GM23338 (cell line): ENCODE results near the gene AFP. TPM values are rescaled to one million over a fixed set of nuclear protein-coding genes. Genes with fewer than 3 reads are reported as not detected.

ENCODE experiments used
- ATAC-seq: fragments of 200-7000 bp; cut with Tn5 transposase; 3 replicates; pipeline ENCODE4 v1.9.1; 2020
- DNase-seq: peaks from one replicate; pipeline ENCODE4 v3.0.0-alpha.2; 2015; ENCODE audit warnings: low spot score
- H2AFZ ChIP-seq: fragments of 200-600 bp; sonication (generic); 2 replicates; pipeline ENCODE4 v1.8.0; 2016; ENCODE audit warnings: antibody characterized with exemption, mild to moderate bottlenecking, moderate library complexity
- H3F3A ChIP-seq: fragments of 200-600 bp; sonication (generic); replicated peaks from 2 replicates; pipeline ENCODE4 v1.8.0; 2017; ENCODE audit warnings: antibody characterized with exemption, mixed run types, low read depth
- H3K27ac ChIP-seq: fragments of 200-600 bp; sonication (generic); 2 replicates; pipeline ENCODE4 v1.6.1; 2016; ENCODE audit warnings: low read depth
- H3K27me3 ChIP-seq: fragments of 200-600 bp; sonication (generic); 2 replicates; pipeline ENCODE4 v1.8.0; 2016; ENCODE audit warnings: mild to moderate bottlenecking, mixed run types, moderate library complexity; ENCODE audit not compliant: insufficient read depth
- H3K36me3 ChIP-seq: fragments of 200-600 bp; sonication (generic); 2 replicates; pipeline ENCODE4 v1.8.0; 2016; ENCODE audit warnings: mild to moderate bottlenecking; ENCODE audit not compliant: insufficient read depth
- H3K4me1 ChIP-seq: fragments of 200-600 bp; sonication (generic); 2 replicates; pipeline ENCODE4 v1.8.0; 2016; ENCODE audit warnings: mild to moderate bottlenecking, moderate library complexity; ENCODE audit not compliant: insufficient read depth
- H3K4me2 ChIP-seq: fragments of 200-600 bp; sonication (generic); 2 replicates; pipeline ENCODE4 v1.7.1; 2017; ENCODE audit warnings: mixed run types
- H3K4me3 ChIP-seq: fragments of 200-600 bp; sonication (generic); 2 replicates; pipeline ENCODE4 v1.6.1; 2016; ENCODE audit warnings: mixed run types
- H3K79me2 ChIP-seq: fragments of 200-600 bp; sonication (generic); replicated peaks from 2 replicates; pipeline ENCODE4 v1.8.0; 2017; ENCODE audit warnings: mild to moderate bottlenecking; ENCODE audit not compliant: insufficient read depth
- H3K9me2 ChIP-seq: fragments of 200-600 bp; sonication (generic); 2 replicates; pipeline ENCODE4 v1.8.0; 2017; ENCODE audit not compliant: insufficient read depth
- H4K20me1 ChIP-seq: fragments of 200-600 bp; sonication (generic); replicated peaks from 2 replicates; pipeline ENCODE4 v1.8.0; 2017; ENCODE audit warnings: mild to moderate bottlenecking; ENCODE audit not compliant: insufficient read depth
- H3K27ac Mint-ChIP-seq: 2 replicates; pipeline ENCODE4 v1.8.0; 2020; ENCODE audit warnings: inconsistent platforms, mild to moderate bottlenecking, moderate library complexity, mixed read lengths
- H3K27me3 Mint-ChIP-seq: 3 replicates; pipeline ENCODE4 v1.8.0; 2022; ENCODE audit warnings: low read depth, mild to moderate bottlenecking, moderate library complexity, mixed read lengths, inconsistent platforms; ENCODE audit not compliant: insufficient read depth, poor library complexity
- H3K36me3 Mint-ChIP-seq: 3 replicates; pipeline ENCODE4 v1.8.0; 2021; ENCODE audit warnings: low read depth, mild to moderate bottlenecking, inconsistent platforms, moderate library complexity, mixed read lengths
- H3K4me1 Mint-ChIP-seq: 3 replicates; pipeline ENCODE4 v1.8.0; 2020; ENCODE audit warnings: mild to moderate bottlenecking, inconsistent platforms, mixed read lengths
- H3K4me3 Mint-ChIP-seq: 3 replicates; pipeline ENCODE4 v1.8.0; 2021; ENCODE audit warnings: moderate library complexity, mild to moderate bottlenecking, inconsistent platforms, mixed read lengths
- H3K9me3 Mint-ChIP-seq: 3 replicates; pipeline ENCODE4 v1.8.0; 2020; ENCODE audit warnings: moderate library complexity, mild to moderate bottlenecking, inconsistent platforms, mixed read lengths
- CREB1 ChIP-seq: fragments of 250-450 bp; sonication (Bioruptor Pico); IDR thresholded peaks from 2 replicates; pipeline ENCODE4 v1.5.0; 2020; ENCODE audit warnings: low read depth, mild to moderate bottlenecking, moderate library complexity
- ETS1 ChIP-seq: IDR thresholded peaks from 2 replicates; pipeline ENCODE4 v1.6.1; 2016; ENCODE audit warnings: antibody characterized with exemption
- EZH2 ChIP-seq: fragments of 200-600 bp; sonication (generic); IDR thresholded peaks from one replicate; pipeline ENCODE4 v1.8.0; 2017; ENCODE audit warnings: antibody characterized with exemption, mild to moderate bottlenecking, low read depth; ENCODE audit not compliant: unreplicated experiment
- JUNB ChIP-seq: IDR thresholded peaks from one replicate; pipeline ENCODE4 v1.6.1; 2016; ENCODE audit warnings: antibody characterized with exemption; ENCODE audit not compliant: unreplicated experiment
- NANOG ChIP-seq: IDR thresholded peaks from 2 replicates; pipeline ENCODE4 v1.6.1; 2016; ENCODE audit warnings: antibody characterized with exemption, borderline replicate concordance
- POLR2AphosphoS5 ChIP-seq: IDR thresholded peaks from 2 replicates; pipeline ENCODE4 v1.6.1; 2016; ENCODE audit warnings: antibody characterized with exemption, low read depth
- REST ChIP-seq: IDR thresholded peaks from one replicate; pipeline ENCODE4 v1.6.1; 2018; ENCODE audit warnings: antibody characterized with exemption; ENCODE audit not compliant: unreplicated experiment
- STAT1 ChIP-seq: IDR thresholded peaks from one replicate; pipeline ENCODE4 v1.6.1; 2016; ENCODE audit warnings: antibody characterized with exemption; ENCODE audit not compliant: unreplicated experiment
- ZNF114 ChIP-seq: fragments of 250-450 bp; sonication (Bioruptor Pico); IDR thresholded peaks from 2 replicates; pipeline ENCODE4 v1.5.0; 2020; ENCODE audit warnings: mild to moderate bottlenecking, moderate library complexity
- ZNF331 ChIP-seq: fragments of 250-450 bp; sonication (Bioruptor Pico); IDR thresholded peaks from 2 replicates; pipeline ENCODE4 v1.5.0; 2020; ENCODE audit warnings: low read depth, mild to moderate bottlenecking, moderate library complexity
- polyA plus RNA-seq: library from polyadenylated mRNA; unstranded; fragments of >200 nt; fragmentation: Nextera tagmentation; extraction: Ambion mirVana; gene quantifications from 2 replicates; pipeline ENCODE4 v1.2.1, GENCODE V29; 2016
- total RNA-seq: library from RNA; depleted of rRNA; stranded (reverse); fragments of >200 nt; shearing (Covaris generic); gene quantifications from 2 replicates; pipeline ENCODE4 v1.2.3, GENCODE V29; 2014
- TF ChIP-seq, protein P1 (sequence below): fragments of 250-450 bp; sonication (Bioruptor Pico); IDR thresholded peaks from 2 replicates; pipeline ENCODE4 v1.5.0; 2020; ENCODE audit warnings: mild to moderate bottlenecking, moderate library complexity
- TF ChIP-seq, protein P2 (sequence below), 2 experiments: fragments of 200-600 bp in 1 of 2; sonication (generic) in 1 of 2; conservative IDR thresholded peaks; 2 replicates each; pipeline versions ENCODE4 v1.5.1 to v1.6.1; 2016 to 2017; ENCODE audit warnings: antibody characterized with exemption in 2 of 2, low read depth in 2 of 2, mild to moderate bottlenecking in 2 of 2, moderate library complexity in 1 of 2

AFP gene
- total and polyA plus RNA-seq, 2 experiments from 2014 or later = 4.0 to 17.3 TPM

GRCh38 chr4:73410916-73411730 lies 24.9 kb upstream of the AFP start:
- Histone ChIP-seq H3K27me3 (no peaks in the 10 kb centered on the region), H3K27ac (no peak overlapping the region), H3K9me2 (no peaks in the 10 kb centered on the region), H3K4me2 (no peak overlapping the region), H4K20me1 (no peaks in the 10 kb centered on the region), H3K4me1 (peaks cover 12% of the 10 kb centered on the region), H3K4me3 (no peak overlapping the region), H3K79me2 (no peaks in the 10 kb centered on the region), H3F3A (no peaks in the 10 kb centered on the region), H3K36me3 (no peaks in the 10 kb centered on the region), H2AFZ (no peak overlapping the region)
- no peaks in the 10 kb centered on the region for H3K36me3 Mint-ChIP-seq
- ATAC-seq (no peak), DNase-seq (no peak)
- H3K9me3 Mint-ChIP-seq = no peaks in the 10 kb centered on the region
- no peak for TF ChIP-seq POLR2AphosphoS5
- TF ChIP-seq REST = no peak
- no peak for TF ChIP-seq JUNB
- no peak for TF ChIP-seq ETS1
- TF ChIP-seq, protein P1, sequence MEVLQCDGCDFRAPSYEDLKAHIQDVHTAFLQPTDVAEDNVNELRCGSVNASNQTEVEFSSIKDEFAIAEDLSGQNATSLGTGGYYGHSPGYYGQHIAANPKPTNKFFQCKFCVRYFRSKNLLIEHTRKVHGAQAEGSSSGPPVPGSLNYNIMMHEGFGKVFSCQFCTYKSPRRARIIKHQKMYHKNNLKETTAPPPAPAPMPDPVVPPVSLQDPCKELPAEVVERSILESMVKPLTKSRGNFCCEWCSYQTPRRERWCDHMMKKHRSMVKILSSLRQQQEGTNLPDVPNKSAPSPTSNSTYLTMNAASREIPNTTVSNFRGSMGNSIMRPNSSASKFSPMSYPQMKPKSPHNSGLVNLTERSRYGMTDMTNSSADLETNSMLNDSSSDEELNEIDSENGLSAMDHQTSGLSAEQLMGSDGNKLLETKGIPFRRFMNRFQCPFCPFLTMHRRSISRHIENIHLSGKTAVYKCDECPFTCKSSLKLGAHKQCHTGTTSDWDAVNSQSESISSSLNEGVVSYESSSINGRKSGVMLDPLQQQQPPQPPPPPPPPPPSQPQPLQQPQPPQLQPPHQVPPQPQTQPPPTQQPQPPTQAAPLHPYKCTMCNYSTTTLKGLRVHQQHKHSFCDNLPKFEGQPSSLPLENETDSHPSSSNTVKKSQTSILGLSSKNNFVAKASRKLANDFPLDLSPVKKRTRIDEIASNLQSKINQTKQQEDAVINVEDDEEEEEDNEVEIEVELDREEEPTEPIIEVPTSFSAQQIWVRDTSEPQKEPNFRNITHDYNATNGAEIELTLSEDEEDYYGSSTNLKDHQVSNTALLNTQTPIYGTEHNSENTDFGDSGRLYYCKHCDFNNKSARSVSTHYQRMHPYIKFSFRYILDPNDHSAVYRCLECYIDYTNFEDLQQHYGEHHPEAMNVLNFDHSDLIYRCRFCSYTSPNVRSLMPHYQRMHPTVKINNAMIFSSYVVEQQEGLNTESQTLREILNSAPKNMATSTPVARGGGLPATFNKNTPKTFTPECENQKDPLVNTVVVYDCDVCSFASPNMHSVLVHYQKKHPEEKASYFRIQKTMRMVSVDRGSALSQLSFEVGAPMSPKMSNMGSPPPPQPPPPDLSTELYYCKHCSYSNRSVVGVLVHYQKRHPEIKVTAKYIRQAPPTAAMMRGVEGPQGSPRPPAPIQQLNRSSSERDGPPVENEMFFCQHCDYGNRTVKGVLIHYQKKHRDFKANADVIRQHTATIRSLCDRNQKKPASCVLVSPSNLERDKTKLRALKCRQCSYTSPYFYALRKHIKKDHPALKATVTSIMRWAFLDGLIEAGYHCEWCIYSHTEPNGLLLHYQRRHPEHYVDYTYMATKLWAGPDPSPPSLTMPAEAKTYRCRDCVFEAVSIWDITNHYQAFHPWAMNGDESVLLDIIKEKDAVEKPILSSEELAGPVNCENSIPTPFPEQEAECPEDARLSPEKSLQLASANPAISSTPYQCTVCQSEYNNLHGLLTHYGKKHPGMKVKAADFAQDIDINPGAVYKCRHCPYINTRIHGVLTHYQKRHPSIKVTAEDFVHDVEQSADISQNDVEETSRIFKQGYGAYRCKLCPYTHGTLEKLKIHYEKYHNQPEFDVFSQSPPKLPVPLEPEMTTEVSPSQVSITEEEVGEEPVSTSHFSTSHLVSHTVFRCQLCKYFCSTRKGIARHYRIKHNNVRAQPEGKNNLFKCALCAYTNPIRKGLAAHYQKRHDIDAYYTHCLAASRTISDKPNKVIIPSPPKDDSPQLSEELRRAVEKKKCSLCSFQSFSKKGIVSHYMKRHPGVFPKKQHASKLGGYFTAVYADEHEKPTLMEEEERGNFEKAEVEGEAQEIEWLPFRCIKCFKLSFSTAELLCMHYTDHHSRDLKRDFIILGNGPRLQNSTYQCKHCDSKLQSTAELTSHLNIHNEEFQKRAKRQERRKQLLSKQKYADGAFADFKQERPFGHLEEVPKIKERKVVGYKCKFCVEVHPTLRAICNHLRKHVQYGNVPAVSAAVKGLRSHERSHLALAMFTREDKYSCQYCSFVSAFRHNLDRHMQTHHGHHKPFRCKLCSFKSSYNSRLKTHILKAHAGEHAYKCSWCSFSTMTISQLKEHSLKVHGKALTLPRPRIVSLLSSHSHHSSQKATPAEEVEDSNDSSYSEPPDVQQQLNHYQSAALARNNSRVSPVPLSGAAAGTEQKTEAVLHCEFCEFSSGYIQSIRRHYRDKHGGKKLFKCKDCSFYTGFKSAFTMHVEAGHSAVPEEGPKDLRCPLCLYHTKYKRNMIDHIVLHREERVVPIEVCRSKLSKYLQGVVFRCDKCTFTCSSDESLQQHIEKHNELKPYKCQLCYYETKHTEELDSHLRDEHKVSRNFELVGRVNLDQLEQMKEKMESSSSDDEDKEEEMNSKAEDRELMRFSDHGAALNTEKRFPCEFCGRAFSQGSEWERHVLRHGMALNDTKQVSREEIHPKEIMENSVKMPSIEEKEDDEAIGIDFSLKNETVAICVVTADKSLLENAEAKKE (CRISPR knock-in tag) = no peak
- no peak for TF ChIP-seq ZNF114 (CRISPR knock-in tag)
- TF ChIP-seq EZH2 = no peak
- TF ChIP-seq ZNF331 = no peak
- no peak for TF ChIP-seq CREB1
- TF ChIP-seq NANOG = no peak
- no peak for TF ChIP-seq STAT1
- TF ChIP-seq, protein P2, sequence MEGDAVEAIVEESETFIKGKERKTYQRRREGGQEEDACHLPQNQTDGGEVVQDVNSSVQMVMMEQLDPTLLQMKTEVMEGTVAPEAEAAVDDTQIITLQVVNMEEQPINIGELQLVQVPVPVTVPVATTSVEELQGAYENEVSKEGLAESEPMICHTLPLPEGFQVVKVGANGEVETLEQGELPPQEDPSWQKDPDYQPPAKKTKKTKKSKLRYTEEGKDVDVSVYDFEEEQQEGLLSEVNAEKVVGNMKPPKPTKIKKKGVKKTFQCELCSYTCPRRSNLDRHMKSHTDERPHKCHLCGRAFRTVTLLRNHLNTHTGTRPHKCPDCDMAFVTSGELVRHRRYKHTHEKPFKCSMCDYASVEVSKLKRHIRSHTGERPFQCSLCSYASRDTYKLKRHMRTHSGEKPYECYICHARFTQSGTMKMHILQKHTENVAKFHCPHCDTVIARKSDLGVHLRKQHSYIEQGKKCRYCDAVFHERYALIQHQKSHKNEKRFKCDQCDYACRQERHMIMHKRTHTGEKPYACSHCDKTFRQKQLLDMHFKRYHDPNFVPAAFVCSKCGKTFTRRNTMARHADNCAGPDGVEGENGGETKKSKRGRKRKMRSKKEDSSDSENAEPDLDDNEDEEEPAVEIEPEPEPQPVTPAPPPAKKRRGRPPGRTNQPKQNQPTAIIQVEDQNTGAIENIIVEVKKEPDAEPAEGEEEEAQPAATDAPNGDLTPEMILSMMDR (conservative IDR thresholded peaks at IDR 0.05; ENCODE audit: low read depth in 2 of 2) = no peak
- peaks cover 23% of the 10 kb centered on the region; the same call in 2 of the 3 replicates for H3K4me1 Mint-ChIP-seq
- H3K27ac Mint-ChIP-seq = no peak overlapping the region
- no peak overlapping the region for H3K4me3 Mint-ChIP-seq
- H3K27me3 Mint-ChIP-seq = no peaks in the 10 kb centered on the region
